T-cell (primary cell): ENCODE results near the gene NEK8. TPM values are rescaled to one million over a fixed set of nuclear protein-coding genes. Genes with fewer than 3 reads are reported as not detected.
"Not testable (repeated sequence)": the region's sequence is repeated elsewhere in the genome, so short reads cannot be mapped to it uniquely, and the experiment has no call there.

Experiments used
- ATAC-seq, 4 experiments: fragments of 200-7000 bp in 3 of 4; fragments of 150-1000 bp in 1 of 4; cut with Tn5 transposase; replicated peaks in 1 of 4; 1 replicate in 3 of 4; 2 replicates in 1 of 4; pipeline ENCODE4 v1.10.0; 2021; ENCODE audit warnings: moderate library complexity in 3 of 4, mild to moderate bottlenecking in 2 of 4, moderate number of reproducible peaks in 1 of 4
- CTCF ChIA-PET, 2 donors: fragments of 300-600 bp; sonication (Branson Sonifier 250); formaldehyde crosslinking; loops; one replicate each; lab custom pipeline; 2022; ENCODE audit warnings: antibody characterized with exemption in 2 of 2; lab: Charles Lee
- POLR2A ChIA-PET, 2 donors: fragments of 300-600 bp; sonication (Branson Sonifier 250); formaldehyde crosslinking; loops; one replicate each; lab custom pipeline; 2022; ENCODE audit warnings: antibody characterized with exemption in 2 of 2; lab: Charles Lee
- DNase-seq, 35 experiments: peaks; one replicate each; pipeline versions ENCODE4 v3.0.0 to v3.0.0-alpha.2; 2013 to 2023
- H3K27ac ChIP-seq: one replicate; pipeline ENCODE4 v1.5.1; 2013; ENCODE audit warnings: low read length
- H3K27me3 ChIP-seq, 2 experiments: replicated peaks in 1 of 2; 1 replicate in 1 of 2; 2 replicates in 1 of 2; pipeline versions ENCODE4 v1.6.1 to v1.7.0; 2013; ENCODE audit warnings: low read length in 1 of 2, mixed read lengths in 1 of 2; ENCODE audit not compliant: control insufficient read depth in 2 of 2, insufficient read depth in 2 of 2; ENCODE audit errors: extremely low read depth in 1 of 2
- H3K36me3 ChIP-seq, 2 donors: 1 replicate in 1 of 2; 2 replicates in 1 of 2; pipeline versions ENCODE4 v1.6.1 to v1.7.0; 2013; ENCODE audit warnings: low read length in 1 of 2; ENCODE audit not compliant: control insufficient read depth in 2 of 2, insufficient read depth in 1 of 2; ENCODE audit errors: extremely low read depth in 1 of 2
- H3K4me1 ChIP-seq, 2 experiments: 1 replicate in 1 of 2; 2 replicates in 1 of 2; pipeline versions ENCODE4 v1.6.1 to v1.7.0; 2013; ENCODE audit warnings: low read length in 2 of 2, mixed read lengths in 1 of 2; ENCODE audit not compliant: insufficient read depth in 2 of 2, control insufficient read depth in 1 of 2; ENCODE audit errors: extremely low read depth in 1 of 2
- H3K4me3 ChIP-seq, 2 donors: 1 replicate in 1 of 2; 2 replicates in 1 of 2; pipeline versions ENCODE4 v1.5.1 to v1.7.0; 2013; ENCODE audit warnings: mild to moderate bottlenecking in 2 of 2, low read length in 1 of 2, moderate library complexity in 1 of 2; ENCODE audit not compliant: control insufficient read depth in 1 of 2; ENCODE audit errors: extremely low read depth in 1 of 2
- H3K9me3 ChIP-seq: 2 replicates; pipeline ENCODE4 v1.7.0; 2013
- H3K27ac Mint-ChIP-seq, 2 donors: one replicate each; pipeline ENCODE4 v1.8.0; 2020 to 2021; ENCODE audit warnings: mild to moderate bottlenecking in 2 of 2, mixed read lengths in 2 of 2
- H3K27me3 Mint-ChIP-seq, 2 donors: one replicate each; pipeline ENCODE4 v1.8.0; 2021 to 2022; ENCODE audit warnings: mixed read lengths in 2 of 2
- H3K36me3 Mint-ChIP-seq: one replicate; pipeline ENCODE4 v1.8.0; 2021; ENCODE audit warnings: mixed read lengths
- H3K4me1 Mint-ChIP-seq, 3 donors: one replicate each; pipeline ENCODE4 v1.8.0; 2020 to 2022; ENCODE audit warnings: mixed read lengths in 3 of 3, mild to moderate bottlenecking in 1 of 3
- H3K4me3 Mint-ChIP-seq, 3 donors: one replicate each; pipeline ENCODE4 v1.8.0; 2020 to 2022; ENCODE audit warnings: mild to moderate bottlenecking in 3 of 3, mixed read lengths in 3 of 3, moderate library complexity in 3 of 3
- H3K9me3 Mint-ChIP-seq, 3 donors: one replicate each; pipeline ENCODE4 v1.8.0; 2020 to 2022; ENCODE audit warnings: mixed read lengths in 3 of 3
- WGBS: methylation state at CpG from one replicate; pipeline ENCODE4 v1.1.5; 2013; ENCODE audit warnings: missing lambda C conversion rate; ENCODE audit not compliant: insufficient coverage; 5-methylcytosine and 5-hydroxymethylcytosine counted together
- total RNA-seq, 35 experiments: library from RNA in 6 of 35; stranded (reverse) in 6 of 35; fragments of 120-200 nt in 1 of 35; gene quantifications; one replicate each; pipeline versions ENCODE4 v1.2.1 to v1.2.4 and lab custom pipeline; 2013 to 2026

Gene NEK8
- total RNA-seq, 5 donors from 2014 or later (not counting 1 experiment from before 2014, with no cell fraction given), result 7.7 to 13.6 (median 12.7) TPM

DNA sequence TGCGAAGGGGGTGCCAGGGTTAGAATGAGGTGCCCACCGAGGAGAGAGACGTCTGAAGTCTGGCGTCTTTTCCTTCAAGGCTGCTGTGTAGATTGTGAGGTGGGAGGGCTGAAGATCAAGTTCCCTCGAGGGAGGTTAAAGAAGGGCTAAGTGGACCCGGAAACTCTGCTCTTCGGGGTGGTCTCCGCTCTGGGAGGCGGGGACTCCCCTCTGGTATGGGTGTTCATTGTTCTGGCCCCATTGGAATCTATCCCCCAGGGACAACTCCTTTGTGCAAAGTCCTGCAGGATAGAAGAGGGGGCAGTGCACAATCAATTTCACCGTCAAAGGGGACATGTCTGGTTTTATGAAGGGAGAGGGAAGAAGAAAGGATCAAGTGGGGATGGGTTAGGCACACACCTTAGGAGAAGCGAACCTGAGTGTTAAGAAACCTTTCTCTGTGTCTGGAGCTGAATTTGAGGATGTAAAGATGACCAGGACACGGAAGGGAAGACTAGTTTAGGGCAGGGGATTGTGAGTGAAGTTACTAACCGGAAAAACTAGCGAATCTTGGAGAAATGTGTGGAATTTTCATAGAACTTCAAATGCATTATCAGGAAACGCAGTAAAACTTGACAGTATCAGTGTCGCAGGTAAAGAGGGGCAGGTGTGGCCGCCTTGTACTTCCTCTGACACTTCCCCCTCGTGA is 10.1 kb upstream of the NEK8 start:
- peak overlapping the region; percentile 51 to 98 (median 56) for H3K4me3 Mint-ChIP-seq
- ChIA-PET CTCF (interaction anchor here in 1 of 2 donors (1.5 to 1.9 kb wide), 4 partner anchors 10 to 233 kb away, joined by 8 to 18 read pairs (median 16); partner anchors contain the start of genes NEK8 and PHF12), POLR2A (interaction anchor here (0.9 to 1.9 kb wide), 3 partner anchors 8 to 32 kb away, joined by 3 to 26 read pairs (median 3); partner anchors contain the start of genes NEK8 (in 1 of the 2) and PROCA1 (in 1 of the 2))
- Histone ChIP-seq H3K27me3 (peaks cover 0 to 42% of the 10 kb centered on the region in 2 experiments), H3K4me3 (no peak overlapping the region), H3K4me1 (peaks cover 17 to 57% of the 10 kb centered on the region in 2 experiments), H3K36me3 (peaks cover 0 to 26% of the 10 kb centered on the region in 2 donors), H3K9me3 (no peaks in the 10 kb centered on the region), H3K27ac (no peak overlapping the region)
- WGBS, result 77% methylated on average over 10 of the region's 18 CpGs
- DNase-seq (no peak), ATAC-seq (no peak)
- H3K9me3 Mint-ChIP-seq, result no peaks in the 10 kb centered on the region
- peak overlapping the region; percentile 13 to 77 for H3K27ac Mint-ChIP-seq
- H3K4me1 Mint-ChIP-seq, result peaks cover 43 to 50% (median 48%) of the 10 kb centered on the region in 3 donors
- peaks cover 23% of the 10 kb centered on the region for H3K36me3 Mint-ChIP-seq
- peaks cover 6 to 29% of the 10 kb centered on the region in 2 donors for H3K27me3 Mint-ChIP-seq

DNA sequence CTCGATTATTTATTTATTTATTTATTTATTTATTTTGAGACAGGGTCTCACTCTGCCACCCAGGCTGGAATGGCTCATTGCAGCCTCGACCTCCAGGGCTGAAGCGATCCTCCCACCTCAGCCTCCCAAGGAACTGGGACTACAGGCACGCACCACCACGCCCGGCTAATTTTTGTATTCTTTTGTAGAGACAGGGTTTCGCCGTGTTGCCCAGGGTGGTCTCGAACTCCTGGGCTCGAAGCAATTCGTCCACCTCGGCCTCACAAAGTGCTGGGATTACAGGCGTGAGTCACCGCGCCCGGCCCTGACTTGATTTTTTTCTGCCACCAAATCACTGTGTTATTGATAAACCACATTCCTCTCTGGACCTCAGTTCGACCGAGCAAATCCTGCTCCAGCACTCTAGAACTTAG is 9.6 kb upstream of the NEK8 start:
- Mint-ChIP-seq H3K36me3 (peaks cover 28% of the 10 kb centered on the region), H3K4me1 (peaks cover 49 to 51% (median 51%) of the 10 kb centered on the region in 3 donors), H3K4me3 (peak overlapping the region; percentile 97 to 99 (median 98)), H3K27me3 (peaks cover 6 to 29% of the 10 kb centered on the region in 2 donors), H3K27ac (peak overlapping the region; percentile 97 to 98), H3K9me3 (no peaks in the 10 kb centered on the region)
- H3K36me3 ChIP-seq, result peaks cover 1 to 32% of the 10 kb centered on the region in 2 donors
- WGBS, result 55% methylated on average over 15 of the region's 18 CpGs
- ATAC-seq (peak in 1 of 4 experiments; percentile 1), DNase-seq (no peak)
- no peaks in the 10 kb centered on the region for H3K9me3 ChIP-seq
- ChIA-PET POLR2A (interaction anchor here (0.6 to 1.9 kb wide), 14 partner anchors 8 to 383 kb away, joined by 3 to 26 read pairs (median 4); partner anchors contain the start of genes PHF12 (in 2 of the 2), IFT20 (in 1 of the 2), NEK8 (in 1 of the 2) and PROCA1 (in 1 of the 2)), CTCF (interaction anchor here (0.6 to 1.9 kb wide), 14 partner anchors 8 to 234 kb away, joined by 3 to 18 read pairs (median 6); partner anchors contain the start of genes FAM222B (in 1 of the 2), NEK8 (in 1 of the 2), PHF12 (in 1 of the 2) and PIGS (in 1 of the 2))
- H3K4me1 ChIP-seq, result peaks cover 17 to 57% of the 10 kb centered on the region in 2 experiments
- peak overlapping the region; percentile 75 for H3K27ac ChIP-seq
- H3K27me3 ChIP-seq, result peaks cover 0 to 42% of the 10 kb centered on the region in 2 experiments
- H3K4me3 ChIP-seq, result peak overlapping the region; percentile 77 to 86

DNA sequence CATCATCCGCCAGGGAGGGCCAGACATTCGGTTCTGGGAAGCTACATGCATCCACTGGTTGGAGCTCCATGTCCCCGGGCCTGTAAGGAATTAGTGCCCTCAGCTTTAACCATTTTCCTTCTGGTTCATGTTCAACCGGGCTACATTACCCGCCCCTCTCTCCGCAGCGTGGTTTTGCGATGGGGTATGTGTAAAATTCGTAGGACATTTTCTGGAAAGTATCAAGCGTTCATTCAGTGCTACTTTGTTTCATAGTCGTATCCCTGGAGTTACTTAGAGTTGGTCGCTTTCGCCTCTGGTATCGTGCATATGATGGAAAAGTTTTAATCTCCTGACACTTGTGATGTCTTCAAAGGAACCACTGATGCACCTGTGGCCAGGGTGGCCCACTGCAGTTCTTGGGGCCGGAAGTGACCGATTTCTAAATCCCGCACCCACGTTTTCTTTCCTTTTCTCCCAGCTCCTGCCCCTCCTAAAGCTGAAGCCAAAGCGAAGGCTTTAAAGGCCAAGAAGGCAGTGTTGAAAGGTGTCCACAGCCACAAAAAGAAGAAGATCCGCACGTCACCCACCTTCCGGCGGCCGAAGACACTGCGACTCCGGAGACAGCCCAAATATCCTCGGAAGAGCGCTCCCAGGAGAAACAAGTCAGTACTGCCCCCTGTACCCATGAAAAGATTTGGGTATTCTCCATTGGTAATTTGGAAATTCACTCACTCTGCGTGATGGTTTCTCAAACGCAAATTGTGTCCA is 8.2 kb upstream of the NEK8 start:
- peak overlapping the region; percentile 97 to 98 for H3K27ac Mint-ChIP-seq
- no peaks in the 10 kb centered on the region for H3K9me3 Mint-ChIP-seq
- Histone ChIP-seq H3K9me3 (no peaks in the 10 kb centered on the region), H3K27me3 (peaks cover 0 to 29% of the 10 kb centered on the region in 2 experiments), H3K27ac (peak overlapping the region; percentile 75), H3K4me3 (peak overlapping the region; percentile 77 to 86), H3K36me3 (peaks cover 9 to 42% of the 10 kb centered on the region in 2 donors), H3K4me1 (peaks cover 21 to 64% of the 10 kb centered on the region in 2 experiments)
- H3K4me3 Mint-ChIP-seq, result peak overlapping the region; percentile 97 to 99 (median 98)
- 1% methylated on average over 10 of the region's 30 CpGs for WGBS
- peaks cover 32% of the 10 kb centered on the region for H3K36me3 Mint-ChIP-seq
- peaks cover 3 to 23% of the 10 kb centered on the region in 2 donors for H3K27me3 Mint-ChIP-seq
- POLR2A ChIA-PET, result interaction anchor here (0.6 to 1.9 kb wide), 8 partner anchors 9 to 358 kb away, joined by 3 to 26 read pairs (median 4); partner anchors contain the start of genes PHF12 (in 1 of the 2), PROCA1 (in 1 of the 2) and SUPT6H (in 1 of the 2)
- no peak for ATAC-seq
- DNase-seq, result peak in 2 of 35 experiments; percentile 23 to 54
- CTCF ChIA-PET, result interaction anchor here (0.6 to 1.9 kb wide), 12 partner anchors 8 to 938 kb away, joined by 3 to 18 read pairs (median 6); partner anchors contain the start of genes FAM222B (in 1 of the 2), NEK8 (in 1 of the 2), PHF12 (in 1 of the 2) and PROCA1 (in 1 of the 2)
- H3K4me1 Mint-ChIP-seq, result peaks cover 61 to 64% (median 62%) of the 10 kb centered on the region in 3 donors

GRCh38 chr17:28720997-28721329 is 7.6 kb upstream of the NEK8 start:
- CTCF ChIA-PET, result interaction anchor here (0.7 to 1.4 kb wide), 5 partner anchors 10 to 938 kb away, joined by 3 to 5 read pairs (median 4); partner anchors contain the start of gene PROCA1 (in 1 of the 2)
- Mint-ChIP-seq H3K4me3 (peak overlapping the region; percentile 97 to 99 (median 98)), H3K27ac (peak overlapping the region; percentile 97 to 98), H3K27me3 (peaks cover 0 to 17% of the 10 kb centered on the region in 2 donors), H3K36me3 (peaks cover 32% of the 10 kb centered on the region), H3K4me1 (peaks cover 64 to 68% (median 65%) of the 10 kb centered on the region in 3 donors)
- peaks cover 21 to 69% of the 10 kb centered on the region in 2 experiments for H3K4me1 ChIP-seq
- H3K4me3 ChIP-seq, result peak overlapping the region; percentile 77 to 86
- not testable (repeated sequence) for H3K9me3 Mint-ChIP-seq, ATAC-seq, H3K9me3 ChIP-seq, DNase-seq
- POLR2A ChIA-PET, result interaction anchor here in 1 of 2 donors (1.0 kb wide), 1 partner anchor 9 kb away, joined by 3 read pairs; the partner anchor contains the start of gene PROCA1
- 19% methylated on average over 17 of the region's 19 CpGs for WGBS
- peaks cover 0 to 24% of the 10 kb centered on the region in 2 experiments for H3K27me3 ChIP-seq
- H3K27ac ChIP-seq, result peak overlapping the region; percentile 75
- peaks cover 9 to 42% of the 10 kb centered on the region in 2 donors for H3K36me3 ChIP-seq

GRCh38 chr17:28722417-28723158 is 6.0 kb upstream of the NEK8 start:
- peaks cover 32% of the 10 kb centered on the region for H3K36me3 Mint-ChIP-seq

More at GRCh38 chr17:28722417-28723158, 6.0 kb upstream of the NEK8 start:
- ChIA-PET POLR2A (interaction anchor here in 1 of 2 donors (0.7 kb wide), 1 partner anchor 11 kb away, joined by 3 read pairs; the partner anchor contains the start of gene PROCA1), CTCF (interaction anchor here (0.7 to 1.6 kb wide), 6 partner anchors 11 to 229 kb away, joined by 3 to 5 read pairs (median 4); partner anchors contain the start of gene PROCA1 (in 1 of the 2))
- Mint-ChIP-seq H3K4me3 (peak overlapping the region; percentile 58 to 99 (median 98)), H3K27ac (peak overlapping the region; percentile 61 to 83), H3K9me3 (no peaks in the 10 kb centered on the region), H3K27me3 (peaks cover 0 to 12% of the 10 kb centered on the region in 2 donors), H3K4me1 (peaks cover 70 to 77% (median 76%) of the 10 kb centered on the region in 3 donors)
- DNase-seq, result no peak
- ATAC-seq, result no peak
- H3K4me1 ChIP-seq, result peaks cover 26 to 75% of the 10 kb centered on the region in 2 experiments
- H3K27me3 ChIP-seq, result peaks cover 0 to 8% of the 10 kb centered on the region in 2 experiments
- H3K9me3 ChIP-seq, result no peaks in the 10 kb centered on the region
- WGBS, result 79% methylated on average over 3 of the region's 7 CpGs
- H3K27ac ChIP-seq, result peak overlapping the region; percentile 27
- H3K36me3 ChIP-seq, result peaks cover 9 to 42% of the 10 kb centered on the region in 2 donors
- H3K4me3 ChIP-seq, result no peak overlapping the region
